Neural progenitor cell (in vitro differentiated cells): ENCODE measurements around the gene FBP1. TPM values are rescaled to one million over a fixed set of nuclear protein-coding genes. Genes with fewer than 3 reads are reported as not detected.
A peak's percentile ranks its signal among the peaks of the same experiment; 100 is the strongest.

ENCODE experiments used
- DNase-seq: peaks from one replicate; pipeline ENCODE4 v3.0.0-alpha.2; 2016; ENCODE audit warnings: low spot score
- H2AFZ ChIP-seq: fragments of 200-600 bp; sonication (generic); replicated peaks from 2 replicates; pipeline ENCODE4 v1.6.1; 2016; ENCODE audit warnings: antibody characterized with exemption
- H3F3A ChIP-seq: fragments of 200-600 bp; sonication (generic); 2 replicates; pipeline ENCODE4 v1.6.1; 2016; ENCODE audit warnings: antibody characterized with exemption, low read depth
- H3K27ac ChIP-seq: fragments of 200-600 bp; sonication (generic); 2 replicates; pipeline ENCODE4 v1.5.1; 2016; ENCODE audit warnings: mild to moderate bottlenecking
- H3K27me3 ChIP-seq: fragments of 200-600 bp; sonication (generic); 2 replicates; pipeline ENCODE4 v1.6.1; 2016; ENCODE audit warnings: mild to moderate bottlenecking, moderate library complexity
- H3K36me3 ChIP-seq: fragments of 200-600 bp; sonication (generic); 2 replicates; pipeline ENCODE4 v1.5.1; 2016
- H3K4me1 ChIP-seq: fragments of 200-600 bp; sonication (generic); 2 replicates; pipeline ENCODE4 v1.6.1; 2016; ENCODE audit warnings: mixed run types
- H3K4me2 ChIP-seq: fragments of 200-600 bp; sonication (generic); 2 replicates; pipeline ENCODE4 v1.6.1; 2016
- H3K4me3 ChIP-seq: fragments of 200-600 bp; sonication (generic); 2 replicates; pipeline ENCODE4 v1.5.1; 2016
- H3K79me2 ChIP-seq: fragments of 200-600 bp; sonication (generic); 2 replicates; pipeline ENCODE4 v1.6.1; 2016; ENCODE audit warnings: low read depth
- H3K9ac ChIP-seq: fragments of 200-600 bp; sonication (generic); 2 replicates; pipeline ENCODE4 v1.6.1; 2016
- H3K9me3 ChIP-seq: fragments of 200-600 bp; sonication (generic); 2 replicates; pipeline ENCODE4 v1.5.1; 2016; ENCODE audit warnings: low read depth
- H4K20me1 ChIP-seq: fragments of 200-600 bp; sonication (generic); 2 replicates; pipeline ENCODE4 v1.6.1; 2016; ENCODE audit warnings: low read depth
- H3K27ac Mint-ChIP-seq: 3 replicates; pipeline ENCODE4 v1.8.0; 2021; ENCODE audit warnings: mixed read lengths
- H3K27me3 Mint-ChIP-seq: 2 replicates; pipeline ENCODE4 v1.8.0; 2022; ENCODE audit warnings: low read depth, mild to moderate bottlenecking, inconsistent platforms, moderate library complexity, mixed read lengths; ENCODE audit not compliant: insufficient read depth
- H3K36me3 Mint-ChIP-seq: 3 replicates; pipeline ENCODE4 v1.8.0; 2021; ENCODE audit warnings: mixed read lengths
- H3K4me1 Mint-ChIP-seq: 3 replicates; pipeline ENCODE4 v1.8.0; 2021; ENCODE audit warnings: mixed read lengths
- H3K4me3 Mint-ChIP-seq: 3 replicates; pipeline ENCODE4 v1.8.0; 2021; ENCODE audit warnings: mild to moderate bottlenecking, moderate library complexity, mixed read lengths
- H3K9me3 Mint-ChIP-seq: 3 replicates; pipeline ENCODE4 v1.8.0; 2020; ENCODE audit warnings: mixed read lengths
- EZH2 ChIP-seq: fragments of 200-600 bp; sonication (generic); IDR thresholded peaks from 2 replicates; pipeline ENCODE4 v1.6.1; 2017; ENCODE audit warnings: antibody characterized with exemption, mild to moderate bottlenecking, moderate library complexity
- EZH2phosphoT487 ChIP-seq: fragments of 200-600 bp; sonication (generic); IDR thresholded peaks from 2 replicates; pipeline ENCODE4 v1.6.1; 2017; ENCODE audit warnings: antibody characterized with exemption
- total RNA-seq: library from RNA; depleted of rRNA; stranded (reverse); fragments of >200 nt; gene quantifications from 2 replicates; pipeline ENCODE4 v1.2.3, GENCODE V29; 2015; ENCODE audit warnings: low replicate concordance
- TF ChIP-seq, protein P1 (sequence below): fragments of 200-600 bp; sonication (generic); IDR thresholded peaks from 2 replicates; pipeline ENCODE4 v1.5.1; 2017; ENCODE audit warnings: antibody characterized with exemption, mild to moderate bottlenecking

The FBP1 gene
- total RNA-seq, 1 donor from 2014 or later: not detected

DNA sequence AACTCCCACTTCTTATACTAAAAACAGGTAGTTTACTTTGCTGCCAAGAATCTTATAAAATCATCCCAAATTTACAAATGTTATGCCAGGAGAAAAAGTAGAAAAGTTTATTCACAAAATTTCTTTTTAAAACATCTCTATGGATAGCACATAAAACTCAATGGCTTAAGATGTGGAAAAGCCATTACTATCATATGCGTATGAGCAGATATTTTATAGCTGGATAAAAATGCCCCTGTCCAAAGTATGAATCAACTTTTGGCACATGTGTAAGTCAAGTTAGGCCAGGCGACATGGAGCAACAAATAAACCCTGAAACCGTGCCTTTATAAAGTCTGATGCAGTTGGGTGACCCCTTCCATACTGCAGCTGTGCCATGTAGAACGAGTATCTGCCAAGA lies 38.6 kb upstream of the FBP1 start:
- Histone ChIP-seq H3K4me1 (no peaks in the 10 kb centered on the region), H3K4me3 (no peak overlapping the region), H4K20me1 (no peaks in the 10 kb centered on the region), H3K4me2 (no peak overlapping the region), H3K36me3 (no peaks in the 10 kb centered on the region), H3K27ac (no peak overlapping the region), H2AFZ (no peak overlapping the region), H3K27me3 (no peaks in the 10 kb centered on the region), H3K9ac (no peak overlapping the region), H3K79me2 (no peaks in the 10 kb centered on the region), H3K9me3 (no peaks in the 10 kb centered on the region), H3F3A (no peaks in the 10 kb centered on the region)
- TF ChIP-seq EZH2: no peak
- no peak for TF ChIP-seq EZH2phosphoT487
- TF ChIP-seq, protein P1, sequence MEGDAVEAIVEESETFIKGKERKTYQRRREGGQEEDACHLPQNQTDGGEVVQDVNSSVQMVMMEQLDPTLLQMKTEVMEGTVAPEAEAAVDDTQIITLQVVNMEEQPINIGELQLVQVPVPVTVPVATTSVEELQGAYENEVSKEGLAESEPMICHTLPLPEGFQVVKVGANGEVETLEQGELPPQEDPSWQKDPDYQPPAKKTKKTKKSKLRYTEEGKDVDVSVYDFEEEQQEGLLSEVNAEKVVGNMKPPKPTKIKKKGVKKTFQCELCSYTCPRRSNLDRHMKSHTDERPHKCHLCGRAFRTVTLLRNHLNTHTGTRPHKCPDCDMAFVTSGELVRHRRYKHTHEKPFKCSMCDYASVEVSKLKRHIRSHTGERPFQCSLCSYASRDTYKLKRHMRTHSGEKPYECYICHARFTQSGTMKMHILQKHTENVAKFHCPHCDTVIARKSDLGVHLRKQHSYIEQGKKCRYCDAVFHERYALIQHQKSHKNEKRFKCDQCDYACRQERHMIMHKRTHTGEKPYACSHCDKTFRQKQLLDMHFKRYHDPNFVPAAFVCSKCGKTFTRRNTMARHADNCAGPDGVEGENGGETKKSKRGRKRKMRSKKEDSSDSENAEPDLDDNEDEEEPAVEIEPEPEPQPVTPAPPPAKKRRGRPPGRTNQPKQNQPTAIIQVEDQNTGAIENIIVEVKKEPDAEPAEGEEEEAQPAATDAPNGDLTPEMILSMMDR: no peak
- no peaks in the 10 kb centered on the region for H3K36me3 Mint-ChIP-seq
- peaks cover 3% of the 10 kb centered on the region for H3K4me1 Mint-ChIP-seq
- DNase-seq: no peak
- no peaks in the 10 kb centered on the region for H3K9me3 Mint-ChIP-seq
- H3K27ac Mint-ChIP-seq: no peak overlapping the region
- no peak overlapping the region for H3K4me3 Mint-ChIP-seq
- H3K27me3 Mint-ChIP-seq: peaks cover 17% of the 10 kb centered on the region

DNA sequence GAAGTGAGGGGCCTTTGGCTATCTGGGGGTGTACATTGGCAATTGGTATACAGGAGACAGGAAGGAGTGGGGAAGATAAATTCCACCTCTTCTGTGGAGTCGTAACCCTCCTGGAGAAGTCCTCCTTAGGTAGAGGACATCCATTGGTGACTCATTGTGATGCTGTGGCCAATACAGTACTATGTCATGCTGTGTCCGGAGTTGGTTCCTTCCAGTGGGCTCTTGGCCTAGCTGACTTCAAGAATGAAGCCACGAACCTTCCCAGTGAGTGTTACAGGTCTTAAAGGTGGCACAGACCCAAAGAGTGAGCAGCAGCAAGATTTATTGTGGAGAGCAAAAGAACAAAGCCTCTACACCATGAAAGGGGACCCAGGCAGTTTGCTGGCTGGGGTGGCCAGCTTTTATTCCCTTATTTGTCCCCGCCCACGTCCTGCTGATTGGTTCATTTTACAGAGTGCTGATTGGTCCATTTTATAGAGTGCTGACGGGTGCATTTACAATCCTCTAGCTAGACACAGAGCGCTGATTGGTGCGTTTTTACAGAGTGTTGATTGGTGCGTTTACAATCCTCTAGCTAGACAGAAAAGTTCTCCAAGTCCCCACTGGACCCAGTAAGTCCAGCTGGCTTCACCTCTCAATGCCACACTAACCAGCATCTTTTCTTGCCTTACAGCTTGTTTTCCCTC lies 37.3 kb upstream of the FBP1 start:
- DNase-seq: no peak
- H3K4me2 ChIP-seq: no peak overlapping the region
- Mint-ChIP-seq H3K4me3 (no peak overlapping the region), H3K9me3 (no peaks in the 10 kb centered on the region), H3K4me1 (peaks cover 1% of the 10 kb centered on the region), H3K27ac (no peak overlapping the region), H3K36me3 (no peaks in the 10 kb centered on the region), H3K27me3 (peaks cover 17% of the 10 kb centered on the region)
- no peak overlapping the region for H3K9ac ChIP-seq
- no peaks in the 10 kb centered on the region for H3K4me1 ChIP-seq
- H3K9me3 ChIP-seq: no peaks in the 10 kb centered on the region
- H3K27me3 ChIP-seq: no peaks in the 10 kb centered on the region
- H3F3A ChIP-seq: no peaks in the 10 kb centered on the region
- no peak overlapping the region for H2AFZ ChIP-seq
- TF ChIP-seq EZH2 (no peak), EZH2phosphoT487 (no peak)
- TF ChIP-seq, protein P1: no peak
- H3K79me2 ChIP-seq: no peaks in the 10 kb centered on the region
- no peak overlapping the region for H3K27ac ChIP-seq
- no peak overlapping the region for H3K4me3 ChIP-seq
- no peaks in the 10 kb centered on the region for H3K36me3 ChIP-seq
- H4K20me1 ChIP-seq: no peaks in the 10 kb centered on the region

DNA sequence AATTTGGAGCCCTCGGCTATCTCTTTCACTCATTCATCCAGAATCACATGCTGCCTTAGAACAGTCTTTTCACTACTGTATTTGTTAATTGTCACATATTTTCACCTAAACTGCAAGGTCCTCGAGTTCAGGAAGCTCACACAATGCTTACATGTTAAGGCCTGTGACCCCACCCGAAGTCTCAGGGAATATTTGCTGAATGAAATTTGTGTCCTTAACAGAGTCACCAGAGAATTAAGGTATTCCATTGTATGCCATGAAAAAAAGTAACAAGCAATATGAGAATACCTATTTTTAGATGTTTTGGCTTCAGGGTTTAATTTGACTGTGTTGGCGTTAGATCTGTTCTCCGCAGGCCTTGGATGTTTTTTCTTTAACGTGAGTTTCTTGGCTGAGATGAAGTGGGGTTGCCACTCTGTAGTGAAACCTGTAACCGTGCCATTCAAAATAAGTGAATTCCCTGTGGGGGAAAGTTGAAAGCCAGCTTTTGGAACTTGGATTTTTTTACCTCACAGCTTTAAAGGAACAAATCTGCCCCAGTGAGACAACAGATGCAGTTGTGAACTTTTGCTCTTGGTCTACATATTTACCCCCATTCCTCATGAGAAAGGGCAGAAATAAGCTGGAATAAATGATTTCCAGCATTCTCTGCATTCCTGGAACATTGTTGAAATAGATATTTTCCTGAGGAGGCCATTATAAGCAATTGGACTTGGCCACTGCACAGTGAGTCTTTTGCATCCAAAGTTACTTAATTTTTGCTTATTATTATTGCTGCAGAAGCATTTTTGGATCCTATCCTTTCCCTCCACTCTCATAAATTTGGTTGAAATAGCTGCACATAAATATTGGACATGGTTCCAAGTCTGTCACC lies 35.9 kb upstream of the FBP1 start:
- Mint-ChIP-seq H3K4me1 (no peaks in the 10 kb centered on the region), H3K4me3 (no peak overlapping the region), H3K27me3 (peaks cover 15% of the 10 kb centered on the region), H3K36me3 (no peaks in the 10 kb centered on the region), H3K9me3 (peaks cover 3% of the 10 kb centered on the region), H3K27ac (no peak overlapping the region)
- Histone ChIP-seq H3K36me3 (no peaks in the 10 kb centered on the region), H3K4me3 (no peak overlapping the region), H4K20me1 (no peaks in the 10 kb centered on the region), H3K4me1 (no peaks in the 10 kb centered on the region), H3K4me2 (no peak overlapping the region), H3K79me2 (no peaks in the 10 kb centered on the region), H2AFZ (peak overlapping the region; percentile 2), H3F3A (no peaks in the 10 kb centered on the region), H3K9me3 (no peaks in the 10 kb centered on the region), H3K9ac (no peak overlapping the region), H3K27me3 (no peaks in the 10 kb centered on the region), H3K27ac (no peak overlapping the region)
- DNase-seq: no peak
- TF ChIP-seq EZH2 (no peak), EZH2phosphoT487 (no peak)
- TF ChIP-seq, protein P1: no peak
